Activated CD4-positive, alpha-beta T cell treated with anti-CD3 and anti-CD28 coated beads for 1 hour (primary cell): ENCODE data around the gene C1orf35.

Experiments used
- DNase-seq: peaks from one replicate; pipeline ENCODE4 v3.0.0-alpha.2; 2020

C1orf35 gene

DNA sequence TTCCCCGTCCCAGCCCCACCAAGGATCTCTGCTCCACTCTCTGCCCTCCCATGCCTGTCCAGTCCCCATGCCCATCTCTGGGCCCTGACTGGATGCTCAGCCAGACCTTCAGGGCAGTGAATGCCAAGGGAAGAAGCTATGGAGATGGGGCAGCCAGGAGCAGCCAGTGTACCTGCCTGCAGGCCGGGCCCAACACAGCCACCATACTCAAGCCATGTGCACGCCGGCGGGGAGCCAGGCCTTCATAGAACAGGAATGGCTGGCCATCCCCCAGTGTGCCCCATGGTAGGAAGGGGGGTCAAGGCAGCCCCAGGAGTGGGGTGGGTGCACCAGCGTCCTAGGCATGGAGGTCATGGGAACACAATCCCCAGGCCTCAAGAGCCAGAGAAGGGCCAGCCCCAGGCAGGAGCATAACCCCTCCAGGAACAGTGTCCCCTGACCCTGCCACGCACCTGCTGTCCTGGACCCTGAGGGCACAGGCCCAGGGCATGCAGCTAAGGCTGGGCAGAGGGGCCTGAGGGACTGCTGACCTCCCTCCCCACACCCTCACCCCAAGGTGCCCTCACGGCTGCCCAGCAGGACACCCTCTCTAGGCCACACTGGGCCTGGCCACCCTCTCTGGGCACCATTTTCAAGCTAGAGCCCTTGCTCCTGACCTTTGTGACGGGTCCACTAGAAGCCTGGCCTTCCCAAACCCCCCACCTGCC lies 40.9 kb downstream of the C1orf35 start:
- DNase-seq, result no peak

DNA sequence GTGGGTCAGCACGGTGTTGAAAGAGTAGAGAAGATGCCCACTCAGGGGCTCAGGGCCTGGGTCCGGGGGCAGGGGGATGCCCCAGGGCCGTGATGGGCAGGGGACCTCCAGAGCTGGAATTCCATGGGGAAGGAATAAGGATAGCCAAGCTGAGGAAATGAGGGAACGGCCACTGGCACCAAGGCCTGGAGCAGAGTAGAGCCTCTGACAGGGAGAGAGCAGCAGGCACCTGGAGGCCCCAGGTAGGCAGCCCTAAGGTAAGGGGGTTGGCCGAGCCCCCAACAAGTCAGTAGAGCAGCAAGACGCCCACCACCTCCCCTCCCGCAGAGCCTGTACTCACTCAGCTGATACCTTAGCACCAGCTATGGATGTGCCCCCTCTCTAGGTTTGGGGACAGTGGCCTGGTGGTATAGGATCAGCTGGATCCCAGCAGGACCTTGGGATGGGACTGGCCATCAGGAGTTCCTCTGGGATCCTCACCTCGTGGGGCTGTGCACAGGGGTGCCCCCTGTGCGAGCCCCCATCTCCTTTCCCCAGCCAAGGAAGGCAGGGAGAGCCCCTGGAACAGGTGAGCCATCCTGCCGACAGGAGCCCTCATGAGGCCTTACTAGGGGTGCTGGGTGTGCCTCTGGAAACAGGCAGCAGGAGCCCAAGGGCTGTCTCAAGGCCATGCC lies 41.6 kb downstream of the C1orf35 start:
- DNase-seq, result no peak

GRCh38 chr1:228060458-228061190 lies 42.5 kb downstream of the C1orf35 start:
- no peak for DNase-seq

- DNase-seq, result peak; percentile 50
Observed at GRCh38 chr1:228059634-228060457, 43.3 kb downstream of the C1orf35 start.

DNA sequence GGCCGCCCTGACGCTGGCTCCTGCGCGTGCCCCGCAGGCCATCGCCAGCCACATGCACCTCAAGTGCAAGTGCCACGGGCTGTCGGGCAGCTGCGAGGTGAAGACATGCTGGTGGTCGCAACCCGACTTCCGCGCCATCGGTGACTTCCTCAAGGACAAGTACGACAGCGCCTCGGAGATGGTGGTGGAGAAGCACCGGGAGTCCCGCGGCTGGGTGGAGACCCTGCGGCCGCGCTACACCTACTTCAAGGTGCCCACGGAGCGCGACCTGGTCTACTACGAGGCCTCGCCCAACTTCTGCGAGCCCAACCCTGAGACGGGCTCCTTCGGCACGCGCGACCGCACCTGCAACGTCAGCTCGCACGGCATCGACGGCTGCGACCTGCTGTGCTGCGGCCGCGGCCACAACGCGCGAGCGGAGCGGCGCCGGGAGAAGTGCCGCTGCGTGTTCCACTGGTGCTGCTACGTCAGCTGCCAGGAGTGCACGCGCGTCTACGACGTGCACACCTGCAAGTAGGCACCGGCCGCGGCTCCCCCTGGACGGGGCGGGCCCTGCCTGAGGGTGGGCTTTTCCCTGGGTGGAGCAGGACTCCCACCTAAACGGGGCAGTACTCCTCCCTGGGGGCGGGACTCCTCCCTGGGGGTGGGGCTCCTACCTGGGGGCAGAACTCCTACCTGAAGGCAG lies 44.0 kb downstream of the C1orf35 start:
- DNase-seq, result peak; percentile 37

DNA sequence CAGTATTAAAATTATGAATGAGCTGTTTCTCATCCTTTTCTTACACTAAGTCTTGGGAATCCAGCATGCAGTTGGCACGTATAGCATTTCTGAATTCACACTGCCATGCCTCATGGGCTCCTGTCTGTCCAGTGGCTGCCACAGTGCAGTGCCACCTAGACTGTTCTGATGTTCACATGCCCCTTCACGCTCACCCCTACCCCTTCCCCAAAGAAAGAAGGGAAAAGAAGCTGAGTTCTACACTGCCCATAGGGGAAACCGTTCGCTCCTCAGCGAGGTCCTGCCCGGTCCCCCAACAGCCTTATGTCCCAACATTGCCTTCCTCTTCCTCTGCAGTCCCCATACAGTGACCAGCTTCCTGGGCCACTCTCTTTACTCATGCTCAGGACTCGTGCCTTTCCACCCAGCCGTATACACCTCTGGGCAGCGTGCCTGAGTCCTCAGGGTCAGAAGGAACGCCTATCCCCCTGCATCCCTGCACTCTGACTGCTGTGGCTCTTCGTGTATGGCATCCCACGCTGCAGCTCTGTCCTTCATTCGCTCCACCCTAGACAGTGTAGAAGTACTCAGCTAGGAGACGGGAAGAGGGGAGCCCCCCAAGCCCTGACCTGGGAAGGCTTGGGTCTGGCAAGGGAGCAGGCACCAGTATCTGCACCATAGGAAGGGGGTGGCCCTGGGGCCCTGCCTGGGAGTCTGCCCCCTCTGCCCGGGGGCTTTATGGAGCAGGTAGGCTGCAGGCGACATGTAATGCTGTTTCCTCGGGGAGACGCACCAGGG lies 44.8 kb downstream of the C1orf35 start:
- DNase-seq, result no peak
